ENCODE measurements around the gene MLC1. TPM values are rescaled to one million over a fixed set of nuclear protein-coding genes. Genes with fewer than 3 reads are reported as not detected.

The MLC1 gene
- total RNA-seq, 1 donor from 2014 or later, result not detected

DNA sequence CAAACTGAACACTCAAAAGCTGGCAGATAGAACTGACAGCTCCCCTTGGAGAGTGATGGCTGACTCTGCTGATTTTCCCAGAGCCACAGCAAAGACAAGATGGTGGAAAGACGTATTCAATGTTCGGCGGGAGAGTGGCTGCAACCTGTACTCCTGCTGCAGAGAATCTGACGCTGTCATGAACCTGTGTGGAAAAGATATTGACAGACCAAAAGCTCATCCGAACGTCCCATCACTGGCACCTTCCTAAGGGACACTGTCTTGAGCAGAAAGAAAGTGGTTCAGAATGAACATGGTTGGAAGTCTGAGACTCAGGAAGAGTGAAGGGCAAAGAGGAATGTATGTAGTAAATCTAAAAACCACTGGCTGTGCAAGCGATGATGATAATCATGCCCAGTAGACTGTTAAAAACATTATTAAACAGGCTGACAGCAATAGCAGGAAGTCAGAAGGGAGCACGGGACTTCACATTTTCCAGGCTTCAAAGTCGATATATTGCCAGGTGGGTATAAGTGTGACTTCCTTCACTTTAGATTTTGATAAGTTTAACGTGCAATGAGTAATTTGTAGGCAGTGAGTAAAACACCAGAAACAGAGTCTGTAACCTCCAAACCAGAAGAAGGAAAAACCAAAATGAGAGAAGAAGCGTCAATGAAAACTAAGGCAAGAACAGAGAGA is 66.5 kb downstream of the MLC1 start:
- no peak for FAIRE-seq
- Histone ChIP-seq H3K4me3 (ENCODE audit: low read depth, low read length) (no peak overlapping the region), H3K27me3 (ENCODE audit: control insufficient read depth, insufficient read depth, low read length) (peaks cover 10% of the 10 kb centered on the region), H3K36me3 (ENCODE audit: control insufficient read depth, insufficient read depth, low read length) (no peaks in the 10 kb centered on the region)
- DNase-seq (ENCODE audit: low read depth), result no peak
- TF ChIP-seq, protein P1, sequence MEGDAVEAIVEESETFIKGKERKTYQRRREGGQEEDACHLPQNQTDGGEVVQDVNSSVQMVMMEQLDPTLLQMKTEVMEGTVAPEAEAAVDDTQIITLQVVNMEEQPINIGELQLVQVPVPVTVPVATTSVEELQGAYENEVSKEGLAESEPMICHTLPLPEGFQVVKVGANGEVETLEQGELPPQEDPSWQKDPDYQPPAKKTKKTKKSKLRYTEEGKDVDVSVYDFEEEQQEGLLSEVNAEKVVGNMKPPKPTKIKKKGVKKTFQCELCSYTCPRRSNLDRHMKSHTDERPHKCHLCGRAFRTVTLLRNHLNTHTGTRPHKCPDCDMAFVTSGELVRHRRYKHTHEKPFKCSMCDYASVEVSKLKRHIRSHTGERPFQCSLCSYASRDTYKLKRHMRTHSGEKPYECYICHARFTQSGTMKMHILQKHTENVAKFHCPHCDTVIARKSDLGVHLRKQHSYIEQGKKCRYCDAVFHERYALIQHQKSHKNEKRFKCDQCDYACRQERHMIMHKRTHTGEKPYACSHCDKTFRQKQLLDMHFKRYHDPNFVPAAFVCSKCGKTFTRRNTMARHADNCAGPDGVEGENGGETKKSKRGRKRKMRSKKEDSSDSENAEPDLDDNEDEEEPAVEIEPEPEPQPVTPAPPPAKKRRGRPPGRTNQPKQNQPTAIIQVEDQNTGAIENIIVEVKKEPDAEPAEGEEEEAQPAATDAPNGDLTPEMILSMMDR (IDR thresholded peaks at IDR 0.05; ENCODE audit: insufficient read depth, low read length, severe bottlenecking), result no peak

DNA sequence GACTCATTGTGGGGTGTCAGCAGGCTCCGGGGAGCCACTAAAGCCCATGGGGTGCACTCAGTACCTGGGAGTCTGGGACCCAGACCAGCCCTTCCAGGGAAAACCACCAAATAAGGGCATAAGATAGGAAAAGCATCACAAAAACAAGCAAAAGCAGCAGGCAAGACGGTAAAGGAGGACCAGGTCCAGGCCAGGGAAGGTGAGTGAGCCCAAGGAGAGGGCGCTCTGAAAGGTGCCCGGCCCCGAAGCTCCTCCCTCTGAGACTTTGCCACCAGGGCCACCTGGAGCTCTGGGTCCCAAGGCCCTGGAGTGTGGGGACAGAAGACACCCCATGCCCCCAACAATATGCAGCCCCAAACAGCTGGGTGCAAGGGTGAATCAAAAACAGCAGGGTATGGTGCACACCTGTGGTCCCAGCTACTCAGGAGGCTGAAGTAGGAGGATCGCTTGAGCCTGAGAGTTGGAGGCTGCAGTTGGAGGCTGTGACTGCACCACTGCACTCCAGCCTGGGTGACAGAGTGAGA is 67.5 kb downstream of the MLC1 start:
- peaks cover 13% of the 10 kb centered on the region for H3K27me3 ChIP-seq (ENCODE audit: control insufficient read depth, insufficient read depth, low read length)
- DNase-seq (ENCODE audit: low read depth) (no peak), FAIRE-seq (no peak)
- no peak overlapping the region for H3K4me3 ChIP-seq (ENCODE audit: low read depth, low read length)
- H3K36me3 ChIP-seq (ENCODE audit: control insufficient read depth, insufficient read depth, low read length), result no peaks in the 10 kb centered on the region
- TF ChIP-seq, protein P1 (IDR thresholded peaks at IDR 0.05; ENCODE audit: insufficient read depth, low read length, severe bottlenecking), result no peak

- Histone ChIP-seq H3K4me3 (ENCODE audit: low read depth, low read length) (no peak overlapping the region), H3K36me3 (ENCODE audit: control insufficient read depth, insufficient read depth, low read length) (no peaks in the 10 kb centered on the region), H3K27me3 (ENCODE audit: control insufficient read depth, insufficient read depth, low read length) (peaks cover 16% of the 10 kb centered on the region)
- TF ChIP-seq, protein P1 (IDR thresholded peaks at IDR 0.05; ENCODE audit: insufficient read depth, low read length, severe bottlenecking), result no peak
- FAIRE-seq (no peak), DNase-seq (ENCODE audit: low read depth) (peak; percentile 27)
Measured at GRCh38 chr22:50016988-50017700, 68.1 kb downstream of the MLC1 start.

GRCh38 chr22:50016308-50016987 is 68.8 kb downstream of the MLC1 start:
- TF ChIP-seq, protein P1 (IDR thresholded peaks at IDR 0.05; ENCODE audit: insufficient read depth, low read length, severe bottlenecking), result no peak
- DNase-seq (ENCODE audit: low read depth), result no peak
- no peak for FAIRE-seq
- H3K36me3 ChIP-seq (ENCODE audit: control insufficient read depth, insufficient read depth, low read length), result no peaks in the 10 kb centered on the region
- no peak overlapping the region for H3K4me3 ChIP-seq (ENCODE audit: low read depth, low read length)
- H3K27me3 ChIP-seq (ENCODE audit: control insufficient read depth, insufficient read depth, low read length), result peaks cover 23% of the 10 kb centered on the region

GRCh38 chr22:50015451-50016307 is 69.5 kb downstream of the MLC1 start:
- TF ChIP-seq, protein P1 (IDR thresholded peaks at IDR 0.05; ENCODE audit: insufficient read depth, low read length, severe bottlenecking), result no peak
- Histone ChIP-seq H3K27me3 (ENCODE audit: control insufficient read depth, insufficient read depth, low read length) (peaks cover 26% of the 10 kb centered on the region), H3K4me3 (ENCODE audit: low read depth, low read length) (no peak overlapping the region), H3K36me3 (ENCODE audit: control insufficient read depth, insufficient read depth, low read length) (no peaks in the 10 kb centered on the region)
- FAIRE-seq (no peak), DNase-seq (ENCODE audit: low read depth) (no peak)
